Measurements from ENCODE around the gene FAM90A1.
"Not testable (repeated sequence)": the region's sequence is repeated elsewhere in the genome, so short reads cannot be mapped to it uniquely, and the experiment has no call there.

DNA sequence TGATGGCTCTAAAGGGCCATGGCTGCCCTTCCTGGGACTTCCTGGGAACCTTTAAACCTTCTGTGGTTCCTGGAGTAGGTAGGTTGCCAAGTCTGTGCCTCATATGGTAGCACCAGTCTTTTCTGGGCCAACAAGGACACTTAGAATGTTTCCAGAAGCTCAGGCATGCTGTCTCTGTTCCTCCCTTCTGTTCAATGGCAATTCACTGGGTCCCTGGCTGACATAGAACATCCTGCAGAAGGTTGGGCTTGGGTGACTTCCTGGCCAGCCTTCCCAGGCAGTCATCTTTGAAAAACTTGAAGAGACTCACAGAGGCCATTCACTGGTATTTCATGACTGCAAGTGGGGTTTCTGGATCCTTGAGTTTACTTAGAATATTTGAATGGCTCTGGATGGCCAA lies 46.1 kb downstream of the FAM90A1 start:
- TF ChIP-seq, protein P1, sequence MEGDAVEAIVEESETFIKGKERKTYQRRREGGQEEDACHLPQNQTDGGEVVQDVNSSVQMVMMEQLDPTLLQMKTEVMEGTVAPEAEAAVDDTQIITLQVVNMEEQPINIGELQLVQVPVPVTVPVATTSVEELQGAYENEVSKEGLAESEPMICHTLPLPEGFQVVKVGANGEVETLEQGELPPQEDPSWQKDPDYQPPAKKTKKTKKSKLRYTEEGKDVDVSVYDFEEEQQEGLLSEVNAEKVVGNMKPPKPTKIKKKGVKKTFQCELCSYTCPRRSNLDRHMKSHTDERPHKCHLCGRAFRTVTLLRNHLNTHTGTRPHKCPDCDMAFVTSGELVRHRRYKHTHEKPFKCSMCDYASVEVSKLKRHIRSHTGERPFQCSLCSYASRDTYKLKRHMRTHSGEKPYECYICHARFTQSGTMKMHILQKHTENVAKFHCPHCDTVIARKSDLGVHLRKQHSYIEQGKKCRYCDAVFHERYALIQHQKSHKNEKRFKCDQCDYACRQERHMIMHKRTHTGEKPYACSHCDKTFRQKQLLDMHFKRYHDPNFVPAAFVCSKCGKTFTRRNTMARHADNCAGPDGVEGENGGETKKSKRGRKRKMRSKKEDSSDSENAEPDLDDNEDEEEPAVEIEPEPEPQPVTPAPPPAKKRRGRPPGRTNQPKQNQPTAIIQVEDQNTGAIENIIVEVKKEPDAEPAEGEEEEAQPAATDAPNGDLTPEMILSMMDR (IDR thresholded peaks at IDR 0.05) = not testable (repeated sequence)
- not testable (repeated sequence) for TF ChIP-seq EZH2 (IDR thresholded peaks at IDR 0.05; ENCODE audit: borderline replicate concordance, insufficient read depth, low read depth, low read length, poor library complexity, severe bottlenecking)

Data from B cell (primary cell).